Hematopoietic multipotent progenitor cell treated with erythropoietin and hydrocortisone succinate and interleukin-3 and kit ligand, for 15 days (in vitro differentiated cells): ENCODE results near the gene CCDC198.

Source experiments
- DNase-seq: peaks from one replicate; pipeline ENCODE4 v3.0.0-alpha.2; 2015; ENCODE audit warnings: low spot score

CCDC198 gene

GRCh38 chr14:57464008-57464730 is 29.5 kb downstream of the CCDC198 start:
- DNase-seq, result no peak

- DNase-seq, result no peak
Observed at GRCh38 chr14:57462551-57462950, 31.1 kb downstream of the CCDC198 start.

- DNase-seq, result no peak
Observed at GRCh38 chr14:57461777-57462320, 31.8 kb downstream of the CCDC198 start.

GRCh38 chr14:57435923-57436322 is 57.7 kb downstream of the CCDC198 start:
- DNase-seq, result no peak

GRCh38 chr14:57420986-57421385 is 72.7 kb downstream of the CCDC198 start:
- no peak for DNase-seq

GRCh38 chr14:57420033-57420432 is 73.6 kb downstream of the CCDC198 start:
- no peak for DNase-seq
